PC-3 (cell line): ENCODE measurements around the gene PSMD14. TPM values are rescaled to one million over a fixed set of nuclear protein-coding genes. Genes with fewer than 3 reads are reported as not detected.

Source experiments
- ATAC-seq: fragments of 200-7000 bp; cut with Tn5 transposase; 2 replicates; pipeline ENCODE4 v1.9.1; 2020; ENCODE audit warnings: mild to moderate bottlenecking, moderate library complexity
- BruUV-seq: library from RNA; stranded (reverse); fragments of 400-500 nt; replicated peaks from 2 replicates; lab custom pipeline; 2021; lab: Mats Ljungman, UMichigan
- CTCF ChIA-PET: fragments of 300-600 bp; sonication (Branson Sonifier 250); formaldehyde crosslinking; loops from one replicate; lab custom pipeline; 2022; ENCODE audit warnings: antibody characterized with exemption; lab: Charles Lee
- POLR2A ChIA-PET: fragments of 300-600 bp; sonication (Branson Sonifier 250); formaldehyde crosslinking; loops from one replicate; lab custom pipeline; 2022; ENCODE audit warnings: antibody characterized with exemption; ENCODE audit not compliant: unreplicated experiment; lab: Charles Lee
- DNase-seq: peaks from one replicate; pipeline ENCODE4 v3.0.0-alpha.2; 2015
- H2AFZ ChIP-seq: fragments of 300-600 bp; sonication (generic); 2 replicates; pipeline ENCODE4 v1.6.0; 2016; ENCODE audit warnings: antibody characterized with exemption, low read length
- H3F3A ChIP-seq: fragments of 300-600 bp; sonication (generic); one replicate; pipeline ENCODE4 v1.6.0; 2017; ENCODE audit warnings: antibody characterized with exemption, low read length, control low read depth, mild to moderate bottlenecking; ENCODE audit not compliant: unreplicated experiment
- H3K27ac ChIP-seq: fragments of 300-600 bp; sonication (generic); 2 replicates; pipeline ENCODE4 v1.5.1; 2016; ENCODE audit warnings: mild to moderate bottlenecking, low read length
- H3K27me3 ChIP-seq: fragments of 300-600 bp; sonication (generic); 2 replicates; pipeline ENCODE4 v1.6.1; 2016; ENCODE audit warnings: low read length, mixed read lengths
- H3K36me3 ChIP-seq: fragments of 300-600 bp; sonication (generic); 2 replicates; pipeline ENCODE4 v1.6.1; 2016; ENCODE audit warnings: low read depth, mixed run types, low read length, mixed read lengths
- H3K4me1 ChIP-seq: fragments of 300-600 bp; sonication (generic); 2 replicates; pipeline ENCODE4 v1.5.1; 2016; ENCODE audit warnings: low read length; ENCODE audit not compliant: insufficient read depth
- H3K4me2 ChIP-seq: fragments of 300-600 bp; sonication (generic); 2 replicates; pipeline ENCODE4 v1.6.0; 2016; ENCODE audit warnings: low read length
- H3K4me3 ChIP-seq: fragments of 300-600 bp; sonication (generic); 2 replicates; pipeline ENCODE4 v1.5.1; 2016; ENCODE audit warnings: mild to moderate bottlenecking, low read length, mixed read lengths
- H3K79me2 ChIP-seq: fragments of 300-600 bp; sonication (generic); 2 replicates; pipeline ENCODE4 v1.6.1; 2017; ENCODE audit warnings: low read length, mixed read lengths
- H3K9ac ChIP-seq: fragments of 300-600 bp; sonication (generic); 2 replicates; pipeline ENCODE4 v1.6.0; 2016; ENCODE audit warnings: mild to moderate bottlenecking, low read length
- H3K9me2 ChIP-seq: fragments of 300-600 bp; sonication (generic); replicated peaks from 2 replicates; pipeline ENCODE4 v1.6.1; 2016; ENCODE audit warnings: mixed run types, low read length, mixed read lengths
- H3K9me3 ChIP-seq: fragments of 300-600 bp; sonication (generic); 2 replicates; pipeline ENCODE4 v1.6.1; 2016; ENCODE audit warnings: low read length, mixed read lengths
- H4K20me1 ChIP-seq: fragments of 300-600 bp; sonication (generic); 2 replicates; pipeline ENCODE4 v1.6.1; 2016; ENCODE audit warnings: low read length, mixed read lengths
- EZH2 ChIP-seq: fragments of 300-600 bp; sonication (generic); IDR thresholded peaks from one replicate; pipeline ENCODE4 v1.6.1; 2017; ENCODE audit warnings: antibody characterized with exemption, mild to moderate bottlenecking, low read length; ENCODE audit not compliant: unreplicated experiment
- EZH2phosphoT487 ChIP-seq: fragments of 300-600 bp; sonication (generic); IDR thresholded peaks from 2 replicates; pipeline ENCODE4 v1.6.1; 2018; ENCODE audit warnings: mild to moderate bottlenecking, antibody characterized with exemption, low read length, borderline replicate concordance
- intact Hi-C: fragments of 100-400 bp; cut with micrococcal nuclease; formaldehyde crosslinking; loops from 2 replicates; pipeline ENCODE4 v1.9.0; 2023
- total RNA-seq: library from RNA; depleted of rRNA; stranded (reverse); fragments of >200 nt; gene quantifications from 2 replicates; pipeline ENCODE4 v1.2.3, GENCODE V29; 2014
- TF ChIP-seq, protein P1 (sequence below): fragments of 300-600 bp; sonication (generic); conservative IDR thresholded peaks from 2 replicates; pipeline ENCODE4 v1.5.1; 2017; ENCODE audit warnings: antibody characterized with exemption, low read depth, mild to moderate bottlenecking, low read length

The PSMD14 gene
- total RNA-seq, 1 experiment from 2014 or later, result 151 TPM

DNA sequence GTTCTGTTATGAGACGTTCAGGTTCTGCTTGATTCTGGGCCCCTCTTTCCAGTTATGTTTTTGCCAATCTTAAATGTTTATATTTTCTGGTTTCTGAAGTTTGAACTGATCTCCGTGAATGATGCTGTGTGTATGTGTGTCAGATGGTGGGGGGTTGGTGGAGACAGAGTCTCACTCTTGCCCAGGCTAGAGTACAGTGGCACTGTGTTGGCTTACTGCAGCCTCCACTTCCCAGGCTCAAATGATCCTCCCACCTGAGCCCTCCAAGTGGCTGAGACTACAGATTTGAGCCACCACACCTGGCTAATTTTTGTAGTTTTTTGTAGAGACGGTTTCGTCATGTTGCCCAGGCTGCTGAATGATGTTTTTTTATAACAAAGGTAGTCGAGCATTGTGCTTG, 45.9 kb downstream of the PSMD14 start:
- no peak overlapping the region for H3K4me3 ChIP-seq
- no peak overlapping the region for H3K27ac ChIP-seq
- no peaks in the 10 kb centered on the region for H3K27me3 ChIP-seq
- H3K9me2 ChIP-seq, result no peaks in the 10 kb centered on the region
- H3K4me1 ChIP-seq, result no peaks in the 10 kb centered on the region
- ChIA-PET CTCF (no interaction called here), POLR2A (no interaction called here)
- TF ChIP-seq EZH2 (no peak), EZH2phosphoT487 (no peak)
- TF ChIP-seq, protein P1, sequence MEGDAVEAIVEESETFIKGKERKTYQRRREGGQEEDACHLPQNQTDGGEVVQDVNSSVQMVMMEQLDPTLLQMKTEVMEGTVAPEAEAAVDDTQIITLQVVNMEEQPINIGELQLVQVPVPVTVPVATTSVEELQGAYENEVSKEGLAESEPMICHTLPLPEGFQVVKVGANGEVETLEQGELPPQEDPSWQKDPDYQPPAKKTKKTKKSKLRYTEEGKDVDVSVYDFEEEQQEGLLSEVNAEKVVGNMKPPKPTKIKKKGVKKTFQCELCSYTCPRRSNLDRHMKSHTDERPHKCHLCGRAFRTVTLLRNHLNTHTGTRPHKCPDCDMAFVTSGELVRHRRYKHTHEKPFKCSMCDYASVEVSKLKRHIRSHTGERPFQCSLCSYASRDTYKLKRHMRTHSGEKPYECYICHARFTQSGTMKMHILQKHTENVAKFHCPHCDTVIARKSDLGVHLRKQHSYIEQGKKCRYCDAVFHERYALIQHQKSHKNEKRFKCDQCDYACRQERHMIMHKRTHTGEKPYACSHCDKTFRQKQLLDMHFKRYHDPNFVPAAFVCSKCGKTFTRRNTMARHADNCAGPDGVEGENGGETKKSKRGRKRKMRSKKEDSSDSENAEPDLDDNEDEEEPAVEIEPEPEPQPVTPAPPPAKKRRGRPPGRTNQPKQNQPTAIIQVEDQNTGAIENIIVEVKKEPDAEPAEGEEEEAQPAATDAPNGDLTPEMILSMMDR, result no peak
- BruUV-seq, result no TSS peak
- H3K79me2 ChIP-seq, result peaks cover 94% of the 10 kb centered on the region
- no peak overlapping the region for H2AFZ ChIP-seq
- H3K4me2 ChIP-seq, result no peak overlapping the region
- peaks cover 35% of the 10 kb centered on the region; the same call in 1 of the 2 replicates for H4K20me1 ChIP-seq
- peaks cover 5% of the 10 kb centered on the region for H3K36me3 ChIP-seq
- intact Hi-C loops, result no loop called here
- H3K9ac ChIP-seq, result no peak overlapping the region
- no peaks in the 10 kb centered on the region for H3K9me3 ChIP-seq
- no peak for DNase-seq
- no peaks in the 10 kb centered on the region for H3F3A ChIP-seq
- no peak for ATAC-seq

DNA sequence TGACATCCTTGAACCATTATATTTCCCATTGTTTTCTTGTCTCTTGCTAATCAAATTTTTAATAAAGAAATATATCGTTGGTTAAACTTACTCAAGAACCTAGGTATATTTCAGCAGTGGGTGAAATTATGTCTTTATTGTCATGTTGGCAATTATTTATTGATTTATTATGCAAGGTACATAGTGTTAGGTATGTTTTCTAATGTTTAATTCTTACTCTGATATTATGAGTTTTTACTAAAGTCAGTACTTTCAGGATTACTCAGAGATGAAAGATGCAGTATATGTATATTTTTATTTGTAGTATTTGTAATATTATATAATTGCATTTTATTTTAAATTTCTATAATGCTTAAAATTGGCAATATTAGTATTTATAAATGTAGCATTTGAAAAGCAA, 46.9 kb downstream of the PSMD14 start:
- no peak for ATAC-seq
- H4K20me1 ChIP-seq, result peaks cover 30% of the 10 kb centered on the region; the same call in 1 of the 2 replicates
- no peak overlapping the region for H2AFZ ChIP-seq
- no peak overlapping the region for H3K27ac ChIP-seq
- H3K79me2 ChIP-seq, result peaks cover 93% of the 10 kb centered on the region
- H3K9me3 ChIP-seq, result no peaks in the 10 kb centered on the region
- H3K27me3 ChIP-seq, result no peaks in the 10 kb centered on the region
- POLR2A ChIA-PET, result no interaction called here
- H3K36me3 ChIP-seq, result peaks cover 10% of the 10 kb centered on the region
- no TSS peak for BruUV-seq
- TF ChIP-seq, protein P1, result no peak
- TF ChIP-seq EZH2 (no peak), EZH2phosphoT487 (no peak)
- H3K4me3 ChIP-seq, result no peak overlapping the region
- H3K9me2 ChIP-seq, result no peaks in the 10 kb centered on the region
- no peak for DNase-seq
- H3K4me1 ChIP-seq, result no peaks in the 10 kb centered on the region
- CTCF ChIA-PET, result no interaction called here
- H3K4me2 ChIP-seq, result no peak overlapping the region
- H3F3A ChIP-seq, result no peaks in the 10 kb centered on the region
- H3K9ac ChIP-seq, result no peak overlapping the region
- intact Hi-C loops, result no loop called here

DNA sequence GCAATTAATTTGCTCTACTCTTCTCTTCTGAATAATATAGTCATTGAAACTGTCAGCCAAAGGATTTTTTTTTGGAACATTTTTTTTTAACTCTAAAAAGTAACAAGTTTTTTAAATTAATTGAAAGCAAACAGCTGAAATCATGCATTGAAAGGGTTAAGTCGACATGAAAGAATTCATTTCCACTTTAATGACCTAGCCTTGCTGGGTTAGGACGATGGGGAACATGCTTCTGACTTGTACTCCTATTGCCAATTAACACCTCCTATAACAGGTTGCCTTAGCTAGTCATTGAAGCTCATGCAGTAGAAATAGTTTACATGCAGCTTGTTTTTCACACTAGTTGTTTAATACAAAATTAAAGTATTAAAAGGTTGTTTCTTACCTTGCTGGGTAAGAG, 47.8 kb downstream of the PSMD14 start:
- peaks cover 15% of the 10 kb centered on the region for H3K36me3 ChIP-seq
- BruUV-seq, result no TSS peak
- H3K4me1 ChIP-seq, result no peaks in the 10 kb centered on the region
- H3K4me2 ChIP-seq, result no peak overlapping the region
- no peaks in the 10 kb centered on the region for H3K9me3 ChIP-seq
- H2AFZ ChIP-seq, result no peak overlapping the region
- no peak overlapping the region for H3K27ac ChIP-seq
- no peaks in the 10 kb centered on the region for H3K9me2 ChIP-seq
- ATAC-seq (no peak), DNase-seq (no peak)
- no peak overlapping the region for H3K9ac ChIP-seq
- H3K27me3 ChIP-seq, result no peaks in the 10 kb centered on the region
- POLR2A ChIA-PET, result no interaction called here
- H4K20me1 ChIP-seq, result peaks cover 30% of the 10 kb centered on the region; the same call in 1 of the 2 replicates
- peaks cover 90% of the 10 kb centered on the region for H3K79me2 ChIP-seq
- CTCF ChIA-PET, result no interaction called here
- TF ChIP-seq, protein P1, result no peak
- H3F3A ChIP-seq, result no peaks in the 10 kb centered on the region
- no peak overlapping the region for H3K4me3 ChIP-seq
- intact Hi-C loops, result no loop called here
